Measurements from ENCODE around the gene NTF3. TPM values are rescaled to one million over a fixed set of nuclear protein-coding genes. Genes with fewer than 3 reads are reported as not detected.

The NTF3 gene
- total and polyA plus RNA-seq, 2 donors (not counting 1 experiment from before 2014, with no cell fraction given), result not detected

- CTCF ChIA-PET, result no interaction called here
- no peak for TF ChIP-seq EZH2 (IDR thresholded peaks at IDR 0.05; ENCODE audit: borderline replicate concordance, insufficient read depth, low read depth, low read length, poor library complexity, severe bottlenecking)
- TF ChIP-seq, protein P1, sequence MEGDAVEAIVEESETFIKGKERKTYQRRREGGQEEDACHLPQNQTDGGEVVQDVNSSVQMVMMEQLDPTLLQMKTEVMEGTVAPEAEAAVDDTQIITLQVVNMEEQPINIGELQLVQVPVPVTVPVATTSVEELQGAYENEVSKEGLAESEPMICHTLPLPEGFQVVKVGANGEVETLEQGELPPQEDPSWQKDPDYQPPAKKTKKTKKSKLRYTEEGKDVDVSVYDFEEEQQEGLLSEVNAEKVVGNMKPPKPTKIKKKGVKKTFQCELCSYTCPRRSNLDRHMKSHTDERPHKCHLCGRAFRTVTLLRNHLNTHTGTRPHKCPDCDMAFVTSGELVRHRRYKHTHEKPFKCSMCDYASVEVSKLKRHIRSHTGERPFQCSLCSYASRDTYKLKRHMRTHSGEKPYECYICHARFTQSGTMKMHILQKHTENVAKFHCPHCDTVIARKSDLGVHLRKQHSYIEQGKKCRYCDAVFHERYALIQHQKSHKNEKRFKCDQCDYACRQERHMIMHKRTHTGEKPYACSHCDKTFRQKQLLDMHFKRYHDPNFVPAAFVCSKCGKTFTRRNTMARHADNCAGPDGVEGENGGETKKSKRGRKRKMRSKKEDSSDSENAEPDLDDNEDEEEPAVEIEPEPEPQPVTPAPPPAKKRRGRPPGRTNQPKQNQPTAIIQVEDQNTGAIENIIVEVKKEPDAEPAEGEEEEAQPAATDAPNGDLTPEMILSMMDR (IDR thresholded peaks at IDR 0.05), result no peak
- Histone ChIP-seq H3K27ac (ENCODE audit: low read length in 2 of 2) (no peak overlapping the region), H3K79me2 (ENCODE audit: control insufficient read depth, insufficient read depth, low read length) (no peaks in the 10 kb centered on the region), H3K4me2 (replicated peaks; ENCODE audit: low read depth, low read length, poor library complexity, severe bottlenecking) (no peak overlapping the region), H4K20me1 (ENCODE audit: control insufficient read depth, insufficient read depth, low read length, poor library complexity, severe bottlenecking) (no peaks in the 10 kb centered on the region), H3K9ac (ENCODE audit: low read length) (no peak overlapping the region), H3K4me1 (ENCODE audit: control insufficient read depth in 2 of 2, insufficient read depth in 2 of 2, low read length in 2 of 2) (no peaks in the 10 kb centered on the region), H3K36me3 (replicated peaks in 1 of 2; ENCODE audit: control extremely low read depth in 1 of 2, control insufficient read depth in 1 of 2, extremely low read depth in 1 of 2, insufficient read depth in 2 of 2, low read length in 1 of 2) (no peaks in the 10 kb centered on the region), H3K9me3 (ENCODE audit: control extremely low read depth in 1 of 3, control insufficient read depth in 2 of 3, insufficient read depth in 1 of 3, low read length in 2 of 3) (peaks cover under 1 to 5% (median 3%) of the 10 kb centered on the region in 3 donors), H2AFZ (ENCODE audit: insufficient read depth, low read depth, low read length, poor library complexity, severe bottlenecking) (no peak overlapping the region), H3K4me3 (ENCODE audit: control extremely low read depth in 1 of 5, extremely low read depth in 1 of 5, insufficient read depth in 1 of 5, low read depth in 2 of 5, low read length in 4 of 5) (no peak overlapping the region), H3K27me3 (replicated peaks in 1 of 4; ENCODE audit: control extremely low read depth in 1 of 4, control insufficient read depth in 3 of 4, insufficient read depth in 4 of 4, low read length in 3 of 4) (peaks cover 0 to 3% (median under 1%) of the 10 kb centered on the region in 4 experiments)
- H3K4me1 Mint-ChIP-seq, result no peaks in the 10 kb centered on the region
- DNase-seq, result no peak
- no peak overlapping the region for H3K4me3 Mint-ChIP-seq
- POLR2A ChIA-PET, result no interaction called here
- H3K9me3 Mint-ChIP-seq (ENCODE audit: insufficient read depth), result peaks cover 3% of the 10 kb centered on the region
- no peak for ATAC-seq (ENCODE audit: low read depth)
- intact Hi-C loops (cut with micrococcal nuclease), result no loop called here
- WGBS (ENCODE audit: insufficient coverage), result no CpG with 5 or more reads among the region's 1 CpG
- H3K27me3 Mint-ChIP-seq, result peaks cover 23% of the 10 kb centered on the region
- H3K27ac Mint-ChIP-seq, result no peak overlapping the region
These were observed 22.3 kb upstream of the NTF3 start for GRCh38 chr12:5409619-5410018.

DNA sequence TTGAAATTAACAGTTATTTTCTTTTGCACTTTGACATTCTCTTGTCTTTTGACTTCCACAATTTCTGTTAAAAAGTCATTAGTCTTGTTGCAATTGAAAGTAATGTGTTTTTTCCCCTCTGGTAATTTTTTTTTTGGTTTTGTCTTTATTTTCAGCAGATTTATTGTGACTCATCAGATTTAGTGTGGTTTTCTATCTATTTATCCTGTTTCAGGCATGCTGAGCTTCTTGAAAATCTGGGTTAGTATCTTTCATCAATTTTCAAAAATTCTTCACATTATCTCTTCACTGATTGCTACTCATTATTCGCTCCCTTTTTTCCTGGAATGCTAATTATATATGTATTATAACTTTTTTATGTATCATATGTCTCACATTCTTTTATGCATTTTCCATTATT lies 15.3 kb upstream of the NTF3 start:
- no peak overlapping the region for H3K27ac Mint-ChIP-seq
- no peak for DNase-seq
- H3K27ac ChIP-seq (ENCODE audit: low read length in 2 of 2), result no peak overlapping the region
- H3K4me1 Mint-ChIP-seq, result no peaks in the 10 kb centered on the region
- H3K4me3 ChIP-seq (ENCODE audit: control extremely low read depth in 1 of 5, extremely low read depth in 1 of 5, insufficient read depth in 1 of 5, low read depth in 2 of 5, low read length in 4 of 5), result no peak overlapping the region
- POLR2A ChIA-PET, result no interaction called here
- intact Hi-C loops (cut with micrococcal nuclease), result no loop called here
- H3K27me3 Mint-ChIP-seq, result peaks cover 26% of the 10 kb centered on the region
- H3K4me2 ChIP-seq (replicated peaks; ENCODE audit: low read depth, low read length, poor library complexity, severe bottlenecking), result no peak overlapping the region
- H3K4me3 Mint-ChIP-seq, result no peak overlapping the region
- no peak overlapping the region for H3K9ac ChIP-seq (ENCODE audit: low read length)
- peaks cover 0 to 3% (median under 1%) of the 10 kb centered on the region in 3 donors for H3K9me3 ChIP-seq (ENCODE audit: control extremely low read depth in 1 of 3, control insufficient read depth in 2 of 3, insufficient read depth in 1 of 3, low read length in 2 of 3)
- no peaks in the 10 kb centered on the region for H3K4me1 ChIP-seq (ENCODE audit: control insufficient read depth in 2 of 2, insufficient read depth in 2 of 2, low read length in 2 of 2)
- H4K20me1 ChIP-seq (ENCODE audit: control insufficient read depth, insufficient read depth, low read length, poor library complexity, severe bottlenecking), result no peaks in the 10 kb centered on the region
- H3K36me3 ChIP-seq (replicated peaks in 1 of 2; ENCODE audit: control extremely low read depth in 1 of 2, control insufficient read depth in 1 of 2, extremely low read depth in 1 of 2, insufficient read depth in 2 of 2, low read length in 1 of 2), result no peaks in the 10 kb centered on the region
- ATAC-seq (ENCODE audit: low read depth), result no peak
- peaks cover 0 to 9% (median 4%) of the 10 kb centered on the region in 4 experiments for H3K27me3 ChIP-seq (replicated peaks in 1 of 4; ENCODE audit: control extremely low read depth in 1 of 4, control insufficient read depth in 3 of 4, insufficient read depth in 4 of 4, low read length in 3 of 4)
- H2AFZ ChIP-seq (ENCODE audit: insufficient read depth, low read depth, low read length, poor library complexity, severe bottlenecking), result no peak overlapping the region
- no peaks in the 10 kb centered on the region for H3K9me3 Mint-ChIP-seq (ENCODE audit: insufficient read depth)
- CTCF ChIA-PET, result no interaction called here
- TF ChIP-seq, protein P1 (IDR thresholded peaks at IDR 0.05), result no peak
- no peak for TF ChIP-seq EZH2 (IDR thresholded peaks at IDR 0.05; ENCODE audit: borderline replicate concordance, insufficient read depth, low read depth, low read length, poor library complexity, severe bottlenecking)
- no CpG with 5 or more reads among the region's 1 CpG for WGBS (ENCODE audit: insufficient coverage)
- H3K79me2 ChIP-seq (ENCODE audit: control insufficient read depth, insufficient read depth, low read length), result no peaks in the 10 kb centered on the region

All from B cell (primary cell).